GM18505 (cell line): Measurements from ENCODE around the gene SNCG.
"Not testable (repeated sequence)": the region's sequence is repeated elsewhere in the genome, so short reads cannot be mapped to it uniquely, and the experiment has no call there.

Experiments
- ATAC-seq: cut with Tn5 transposase; IDR thresholded peaks from one replicate; pipeline ENCODE4 v1.9.1; 2021; ENCODE audit not compliant: unreplicated experiment
- POLR2A ChIP-seq: IDR thresholded peaks from 4 replicates; pipeline ENCODE4 v1.6.1; 2011; ENCODE audit warnings: borderline replicate concordance; ENCODE audit not compliant: insufficient read depth, insufficient read length; ENCODE audit errors: extremely low read depth

Gene SNCG

DNA sequence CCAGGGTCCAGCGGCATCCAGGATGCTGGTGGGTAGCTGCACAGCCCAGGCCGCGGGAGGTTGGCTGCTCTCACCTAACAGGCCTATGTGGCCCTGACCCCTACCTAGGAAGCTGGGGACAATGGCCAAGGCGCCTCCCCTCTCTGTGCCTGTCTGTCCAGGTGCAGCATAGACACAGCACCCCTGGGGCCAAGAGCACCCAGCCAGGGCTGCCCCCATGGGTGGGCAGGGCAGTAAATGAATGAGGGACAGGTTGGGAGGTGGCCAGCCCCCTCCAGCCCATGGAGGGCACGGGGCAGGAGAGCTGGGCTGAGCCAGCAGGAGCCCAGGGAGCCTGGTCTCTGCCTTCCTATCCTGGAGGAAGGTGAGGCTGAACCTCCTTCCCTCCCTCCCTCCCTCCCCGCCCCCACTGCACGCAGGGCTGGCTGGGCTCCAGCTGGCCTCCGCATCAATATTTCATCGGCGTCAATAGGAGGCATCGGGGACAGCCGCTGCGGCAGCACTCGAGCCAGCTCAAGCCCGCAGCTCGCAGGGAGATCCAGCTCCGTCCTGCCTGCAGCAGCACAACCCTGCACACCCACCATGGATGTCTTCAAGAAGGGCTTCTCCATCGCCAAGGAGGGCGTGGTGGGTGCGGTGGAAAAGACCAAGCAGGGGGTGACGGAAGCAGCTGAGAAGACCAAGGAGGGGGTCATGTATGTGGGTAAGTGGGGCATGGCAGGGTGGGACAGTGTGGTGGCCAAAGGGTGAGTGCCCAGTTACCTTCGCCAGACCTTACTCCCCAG is at the start of gene SNCG:
TSS of gene SNCG (plus strand) at position 484 of the 785 bp plus-strand sequence. CDS start at position 583, 99 bp downstream.
- no peak for TF ChIP-seq POLR2A
- ATAC-seq, result no peak

DNA sequence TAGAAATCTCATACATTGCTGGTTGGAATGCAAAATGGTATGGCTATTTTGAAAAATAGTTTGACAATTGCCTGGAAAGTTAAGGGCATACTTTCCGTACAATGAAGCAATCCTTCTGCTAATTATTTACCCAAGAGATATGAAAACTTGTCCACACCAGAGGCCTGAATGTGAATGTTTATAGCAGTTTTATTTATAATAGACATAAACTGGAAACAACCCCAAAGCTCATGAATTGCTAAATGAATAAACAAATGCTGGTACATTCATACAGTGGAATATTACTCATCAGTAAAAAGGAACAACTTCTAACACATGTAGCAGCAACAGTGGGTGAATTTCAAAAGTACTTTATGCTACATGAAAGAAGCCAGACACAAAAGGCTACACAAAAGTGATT is 43.7 kb upstream of the SNCG start:
- no peak for ATAC-seq
- no peak for TF ChIP-seq POLR2A

DNA sequence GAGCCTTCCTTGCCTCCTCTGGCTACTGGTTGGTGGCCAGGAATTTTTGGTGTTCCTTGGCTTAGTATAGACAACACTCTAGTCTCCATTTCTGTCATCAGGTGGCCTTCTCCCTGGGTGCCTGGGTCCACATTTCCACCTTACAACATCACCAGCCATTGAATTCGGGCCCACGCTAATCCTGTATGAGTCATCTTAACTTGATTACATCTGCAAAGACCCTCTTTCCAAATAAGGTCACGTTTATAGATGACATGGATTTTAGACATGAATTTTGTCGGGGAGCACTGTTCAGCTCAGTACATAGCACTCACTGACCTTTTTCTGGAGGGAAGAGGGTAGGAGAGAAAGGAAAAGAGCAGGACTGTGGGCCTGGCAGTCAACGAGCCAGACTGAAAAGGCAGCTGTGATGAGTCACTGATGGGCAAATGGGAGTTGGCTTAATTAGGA is 40.4 kb upstream of the SNCG start:
- TF ChIP-seq POLR2A, result no peak
- no peak for ATAC-seq

DNA sequence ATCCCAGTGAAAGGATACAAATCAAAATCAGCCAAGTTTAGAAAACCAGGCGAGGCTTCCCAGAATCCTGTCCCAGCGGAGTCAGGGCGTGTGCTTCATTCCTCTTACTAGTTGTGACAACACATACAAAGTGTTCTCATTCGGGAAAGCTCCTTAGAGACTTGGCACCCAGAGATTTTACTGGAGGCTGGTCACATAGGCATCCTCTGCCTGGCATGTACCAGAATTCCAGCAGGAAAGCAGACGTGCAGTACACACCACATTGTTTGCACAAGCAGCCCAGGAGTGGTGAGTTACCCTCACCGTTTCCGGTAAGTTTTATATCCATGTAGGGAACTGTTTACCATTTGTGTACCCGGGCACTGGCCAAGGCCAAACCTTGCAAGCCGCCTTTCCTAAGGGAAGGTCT is 35.8 kb upstream of the SNCG start:
- TF ChIP-seq POLR2A, result no peak
- ATAC-seq, result no peak

DNA sequence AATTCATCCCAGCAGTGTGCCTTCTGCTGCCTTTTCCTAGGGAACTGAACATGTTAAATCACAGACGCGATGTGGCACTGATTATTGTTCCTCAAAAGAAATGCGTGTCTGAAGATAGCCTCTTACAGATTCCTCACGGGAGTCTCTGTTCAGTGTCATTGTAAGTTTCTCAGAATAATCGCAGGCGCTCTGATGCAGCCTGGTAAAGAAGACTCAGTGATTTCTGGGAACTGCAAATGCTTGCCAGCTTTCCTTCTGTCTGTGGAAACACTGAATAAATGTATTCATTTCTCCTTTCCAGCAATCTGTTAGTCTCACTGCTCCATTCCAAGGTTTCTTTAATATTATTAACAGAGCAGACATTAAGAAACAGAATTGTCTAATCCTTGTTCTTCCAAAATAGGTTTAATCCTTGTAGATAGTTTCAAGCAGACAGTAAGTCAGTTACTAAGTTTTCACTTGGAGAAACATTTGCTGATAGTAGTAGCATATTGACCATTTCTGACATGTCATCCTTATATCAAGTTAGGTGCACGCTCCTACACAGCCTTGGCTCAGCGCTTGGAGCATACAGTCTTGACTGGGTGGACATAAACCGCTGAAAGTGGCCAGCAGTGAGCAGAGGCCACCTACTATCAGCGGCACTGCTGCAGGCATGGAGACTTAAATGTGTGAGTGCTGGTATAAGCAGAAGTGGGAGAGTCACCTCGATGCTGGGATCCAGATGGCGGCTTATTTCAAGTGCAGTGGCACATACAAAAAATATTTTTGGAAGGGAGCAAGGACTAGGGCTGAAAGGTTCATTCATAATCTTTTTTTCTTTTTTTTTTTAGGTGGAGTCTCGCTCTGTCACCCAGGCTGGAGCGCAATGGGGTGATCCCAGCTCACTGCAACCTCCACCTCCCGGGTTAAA is 28.7 kb upstream of the SNCG start:
- TF ChIP-seq POLR2A, result no peak
- ATAC-seq, result no peak

DNA sequence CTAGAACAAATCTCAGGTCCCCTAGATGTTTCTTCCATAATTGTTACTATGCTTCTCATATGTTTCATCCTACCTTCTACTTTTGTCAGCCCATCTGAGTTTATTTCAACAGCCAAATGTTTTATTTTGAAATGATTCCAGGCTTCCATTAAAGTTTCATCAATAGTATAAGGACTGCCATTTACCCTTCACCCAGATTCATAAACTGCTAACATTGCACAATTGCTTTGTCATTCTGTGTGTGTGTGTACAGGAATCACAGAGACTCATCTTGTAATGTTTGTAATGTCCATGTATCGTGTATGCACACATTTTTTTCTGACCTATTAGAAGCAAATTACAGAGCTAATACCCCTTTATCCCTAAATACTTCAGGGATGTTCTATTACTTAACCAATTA is 26.5 kb upstream of the SNCG start:
- ATAC-seq, result no peak
- no peak for TF ChIP-seq POLR2A

DNA sequence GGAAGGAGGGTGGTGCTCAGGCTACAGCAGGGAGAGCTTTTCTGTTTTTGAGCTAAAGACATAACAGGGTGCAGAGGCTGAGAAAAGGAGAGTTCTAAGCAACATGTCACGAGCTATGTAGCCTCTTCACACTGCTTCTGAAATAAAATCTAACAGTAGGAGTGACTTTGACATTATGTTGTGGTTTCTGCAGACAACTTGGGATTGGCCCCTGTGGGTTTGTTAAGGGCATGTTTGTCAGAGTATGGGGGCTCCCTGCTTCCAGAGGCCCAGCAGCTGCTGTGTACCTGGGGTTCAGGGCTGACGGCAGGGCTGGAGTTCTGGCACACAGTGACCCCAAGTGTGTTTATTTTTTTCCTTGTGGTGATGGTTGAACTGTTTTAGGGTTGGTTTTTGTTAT is 25.7 kb upstream of the SNCG start:
- ATAC-seq, result no peak
- TF ChIP-seq POLR2A, result no peak

DNA sequence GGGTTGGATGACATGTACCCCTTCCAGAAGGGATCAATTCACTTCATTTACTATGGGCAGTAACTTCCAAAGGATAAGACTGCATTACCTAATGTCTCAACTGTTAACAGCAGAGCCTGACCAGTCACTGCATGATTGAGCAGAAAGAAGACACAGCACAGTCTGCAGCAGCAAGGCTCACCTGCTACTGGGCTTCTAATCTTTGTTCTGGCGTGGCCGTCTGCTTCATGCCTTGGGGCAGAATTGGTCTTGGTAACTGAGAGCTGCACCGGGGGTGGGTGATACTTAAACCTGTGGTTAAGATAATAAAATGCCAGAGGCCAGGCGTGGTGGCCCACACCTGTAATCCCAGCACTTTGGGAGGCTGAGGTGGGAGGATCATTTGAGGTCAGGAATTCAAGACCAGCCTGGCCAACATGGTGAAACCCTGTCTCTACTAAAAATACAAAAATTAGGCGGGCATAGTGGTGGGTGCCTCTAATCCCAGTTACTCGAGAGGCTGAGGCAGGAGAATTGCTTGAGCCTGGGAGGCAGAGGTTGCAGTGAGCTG is 24.2 kb upstream of the SNCG start:
- ATAC-seq, result not testable (repeated sequence)

DNA sequence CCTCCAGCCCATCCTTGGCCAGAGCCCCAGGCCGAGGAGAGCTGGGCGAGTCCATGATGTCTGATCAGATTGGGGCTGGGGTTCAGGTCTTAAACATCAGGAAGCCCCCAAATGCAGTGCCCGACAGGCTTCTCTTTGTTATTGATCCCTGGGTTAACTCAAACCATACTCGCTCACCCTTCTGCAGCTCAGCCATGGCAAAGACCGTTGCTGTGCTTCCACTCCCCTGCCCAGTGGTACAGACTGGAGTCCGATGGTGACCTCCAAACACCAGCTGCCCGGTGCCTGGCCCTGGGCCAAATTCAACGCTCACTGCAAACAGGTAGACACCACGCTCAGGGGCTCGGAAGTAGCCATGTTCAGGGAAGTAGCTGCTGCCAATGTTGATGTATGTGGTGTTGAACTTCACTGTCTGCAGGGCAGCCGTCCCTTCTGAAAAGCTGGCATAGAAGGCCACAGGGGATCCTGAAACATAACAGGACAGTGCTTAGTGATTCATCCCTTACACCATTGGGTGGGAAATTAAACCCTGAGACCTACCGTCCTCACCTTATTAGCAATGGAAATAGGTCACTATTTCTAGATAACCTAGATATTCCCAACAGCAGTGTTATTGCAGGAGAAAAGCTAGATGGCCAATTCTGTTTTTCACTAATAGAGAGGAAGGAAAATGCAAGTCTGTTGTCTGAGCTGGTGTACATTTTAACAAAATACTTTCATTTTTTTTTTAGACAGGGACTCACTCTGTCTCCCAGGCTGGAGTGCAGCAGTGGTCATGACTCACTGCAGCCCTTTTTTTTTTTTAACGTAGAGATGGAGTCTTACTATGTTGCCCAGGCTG is 21.5 kb upstream of the SNCG start:
- ATAC-seq, result no peak
- TF ChIP-seq POLR2A, result no peak

DNA sequence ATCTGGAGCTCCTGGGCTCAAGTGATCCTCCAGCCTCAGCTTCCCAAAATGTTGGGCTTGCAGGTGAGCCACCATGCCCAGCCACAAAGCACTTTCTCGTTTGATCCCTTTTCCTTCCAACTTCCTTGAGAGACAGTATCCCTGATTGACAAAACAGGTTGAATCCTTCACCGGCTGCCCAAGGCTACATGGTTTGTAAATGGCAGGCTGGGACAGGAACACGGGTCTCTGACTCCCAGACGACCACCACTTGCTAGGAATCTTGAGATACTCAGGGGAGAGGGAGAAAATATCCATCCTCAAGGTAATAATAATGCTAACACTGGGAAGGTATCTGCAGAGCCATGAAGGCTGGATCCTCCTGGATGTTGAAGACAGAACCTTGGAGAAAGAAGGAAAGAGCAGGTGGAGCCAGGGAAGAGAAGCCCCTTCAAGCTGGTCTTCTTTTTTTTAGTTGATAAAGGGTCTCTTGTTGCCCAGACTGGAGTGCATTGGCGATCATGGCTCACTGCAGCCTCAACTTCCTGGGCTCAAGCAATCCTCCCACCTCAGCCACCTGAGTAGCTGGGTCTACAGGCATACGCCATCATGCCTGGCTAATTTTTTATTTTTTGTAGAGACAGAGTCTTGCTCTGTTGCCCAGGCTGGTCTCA is 20.8 kb upstream of the SNCG start:
- TF ChIP-seq POLR2A, result no peak
- ATAC-seq, result no peak

DNA sequence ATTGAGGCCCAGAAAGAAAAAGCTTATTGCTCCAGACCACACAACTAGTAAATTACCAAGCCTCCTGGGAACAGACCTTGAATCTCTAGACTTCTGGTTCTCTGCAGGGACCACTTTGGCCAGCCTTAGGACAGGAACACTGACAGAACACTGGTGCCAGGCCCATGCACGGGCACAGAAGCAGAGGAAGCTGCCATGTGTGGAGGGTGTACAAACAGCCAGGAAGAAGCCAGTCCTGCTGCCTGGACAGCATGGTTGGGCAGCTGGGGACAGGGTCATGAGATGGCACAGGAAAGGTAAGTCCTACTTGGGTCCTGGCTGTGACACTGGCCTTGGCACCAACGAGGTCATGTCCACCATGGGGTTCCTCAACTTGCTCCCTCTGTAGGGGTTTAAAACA is 20.1 kb upstream of the SNCG start:
- TF ChIP-seq POLR2A, result no peak
- no peak for ATAC-seq

DNA sequence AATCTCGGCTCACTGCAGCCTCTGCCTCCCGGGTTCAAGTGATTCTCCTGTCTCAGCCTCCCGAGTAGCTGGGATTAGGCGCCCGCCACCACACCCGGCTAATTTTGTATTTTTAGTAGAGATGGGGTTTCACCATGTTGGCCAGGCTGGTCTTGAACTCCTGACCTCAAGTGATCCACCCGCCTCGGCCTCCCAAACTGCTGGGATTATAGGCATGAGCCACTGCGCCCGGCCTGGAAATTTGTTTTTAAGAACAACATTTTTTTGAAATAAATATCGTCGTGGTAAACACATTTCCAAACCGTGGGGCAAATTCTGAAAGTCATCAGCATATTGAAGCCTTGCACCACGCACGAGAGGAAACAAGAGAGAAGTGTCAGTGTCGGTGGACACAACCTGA is 18.3 kb upstream of the SNCG start:
- ATAC-seq, result not testable (repeated sequence)
